Hepatocyte (in vitro differentiated cells): ENCODE results near the gene COX10.

ENCODE experiments used
- EZH2 ChIP-seq: fragments of 200-600 bp; sonication (generic); IDR thresholded peaks from 2 replicates; pipeline ENCODE4 v1.6.1; 2016; ENCODE audit warnings: antibody characterized with exemption, mild to moderate bottlenecking, borderline replicate concordance
- EZH2phosphoT487 ChIP-seq: fragments of 200-600 bp; sonication (generic); IDR thresholded peaks from one replicate; pipeline ENCODE4 v1.6.1; 2018; ENCODE audit warnings: antibody characterized with exemption, mild to moderate bottlenecking, low read depth, moderate library complexity; ENCODE audit not compliant: unreplicated experiment, severe bottlenecking
- TF ChIP-seq, protein P1 (sequence below): fragments of 200-600 bp; sonication (generic); IDR thresholded peaks from 2 replicates; pipeline ENCODE4 v1.5.1; 2016; ENCODE audit warnings: antibody characterized with exemption, mild to moderate bottlenecking; ENCODE audit not compliant: poor library complexity

DNA sequence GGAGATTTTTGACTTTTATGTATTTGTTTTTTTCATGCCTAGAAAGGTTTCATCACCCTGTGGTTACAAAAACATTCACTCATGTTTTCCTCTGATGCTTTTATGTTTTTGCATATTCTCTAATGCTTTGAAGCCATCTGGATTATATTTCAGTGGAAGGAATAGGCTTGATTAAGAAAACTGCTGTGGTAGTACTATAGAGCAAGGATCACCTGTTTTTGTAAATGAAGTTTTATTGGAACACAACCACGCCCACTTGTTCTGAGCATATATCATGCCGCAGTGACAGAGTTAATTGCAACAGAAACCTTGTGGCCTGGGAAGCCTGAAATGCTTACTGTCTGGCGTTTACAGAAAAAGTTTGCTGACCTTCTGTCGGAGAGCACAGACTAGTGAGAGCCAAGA lies 11.5 kb downstream of the COX10 start:
- TF ChIP-seq, protein P1, sequence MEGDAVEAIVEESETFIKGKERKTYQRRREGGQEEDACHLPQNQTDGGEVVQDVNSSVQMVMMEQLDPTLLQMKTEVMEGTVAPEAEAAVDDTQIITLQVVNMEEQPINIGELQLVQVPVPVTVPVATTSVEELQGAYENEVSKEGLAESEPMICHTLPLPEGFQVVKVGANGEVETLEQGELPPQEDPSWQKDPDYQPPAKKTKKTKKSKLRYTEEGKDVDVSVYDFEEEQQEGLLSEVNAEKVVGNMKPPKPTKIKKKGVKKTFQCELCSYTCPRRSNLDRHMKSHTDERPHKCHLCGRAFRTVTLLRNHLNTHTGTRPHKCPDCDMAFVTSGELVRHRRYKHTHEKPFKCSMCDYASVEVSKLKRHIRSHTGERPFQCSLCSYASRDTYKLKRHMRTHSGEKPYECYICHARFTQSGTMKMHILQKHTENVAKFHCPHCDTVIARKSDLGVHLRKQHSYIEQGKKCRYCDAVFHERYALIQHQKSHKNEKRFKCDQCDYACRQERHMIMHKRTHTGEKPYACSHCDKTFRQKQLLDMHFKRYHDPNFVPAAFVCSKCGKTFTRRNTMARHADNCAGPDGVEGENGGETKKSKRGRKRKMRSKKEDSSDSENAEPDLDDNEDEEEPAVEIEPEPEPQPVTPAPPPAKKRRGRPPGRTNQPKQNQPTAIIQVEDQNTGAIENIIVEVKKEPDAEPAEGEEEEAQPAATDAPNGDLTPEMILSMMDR = no peak
- TF ChIP-seq EZH2 = no peak
- no peak for TF ChIP-seq EZH2phosphoT487
